Esophagus muscularis mucosa (tissue), 4 donors: ENCODE results near the gene PAX9.

Source experiments
- EP300 ChIP-seq: sonication (generic); formaldehyde crosslinking; IDR thresholded peaks from one replicate; pipeline ENCODE4 v1.6.1; 2017; ENCODE audit warnings: antibody characterized with exemption
- POLR2AphosphoS5 ChIP-seq, 2 donors: sonication (generic); formaldehyde crosslinking; IDR thresholded peaks; one replicate each; pipeline ENCODE4 v1.6.1; 2017; ENCODE audit warnings: antibody characterized with exemption in 2 of 2
- TF ChIP-seq, protein P1 (sequence below), 3 experiments: fragments of 200-600 bp in 2 of 3; fragments of 450-650 bp in 1 of 3; sonication (generic) in 2 of 3; IDR thresholded peaks; one replicate each; pipeline ENCODE4 v1.5.1; 2017 to 2019; ENCODE audit warnings: antibody characterized with exemption in 3 of 3, mild to moderate bottlenecking in 2 of 3, moderate library complexity in 1 of 3

GRCh38 chr14:36683083-36683724, 21.5 kb downstream of the PAX9 start:
- TF ChIP-seq POLR2AphosphoS5 (IDR thresholded peaks at IDR 0.05) (no peak), EP300 (no peak)
- TF ChIP-seq, protein P1, sequence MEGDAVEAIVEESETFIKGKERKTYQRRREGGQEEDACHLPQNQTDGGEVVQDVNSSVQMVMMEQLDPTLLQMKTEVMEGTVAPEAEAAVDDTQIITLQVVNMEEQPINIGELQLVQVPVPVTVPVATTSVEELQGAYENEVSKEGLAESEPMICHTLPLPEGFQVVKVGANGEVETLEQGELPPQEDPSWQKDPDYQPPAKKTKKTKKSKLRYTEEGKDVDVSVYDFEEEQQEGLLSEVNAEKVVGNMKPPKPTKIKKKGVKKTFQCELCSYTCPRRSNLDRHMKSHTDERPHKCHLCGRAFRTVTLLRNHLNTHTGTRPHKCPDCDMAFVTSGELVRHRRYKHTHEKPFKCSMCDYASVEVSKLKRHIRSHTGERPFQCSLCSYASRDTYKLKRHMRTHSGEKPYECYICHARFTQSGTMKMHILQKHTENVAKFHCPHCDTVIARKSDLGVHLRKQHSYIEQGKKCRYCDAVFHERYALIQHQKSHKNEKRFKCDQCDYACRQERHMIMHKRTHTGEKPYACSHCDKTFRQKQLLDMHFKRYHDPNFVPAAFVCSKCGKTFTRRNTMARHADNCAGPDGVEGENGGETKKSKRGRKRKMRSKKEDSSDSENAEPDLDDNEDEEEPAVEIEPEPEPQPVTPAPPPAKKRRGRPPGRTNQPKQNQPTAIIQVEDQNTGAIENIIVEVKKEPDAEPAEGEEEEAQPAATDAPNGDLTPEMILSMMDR (IDR thresholded peaks at IDR 0.05): no peak
